HAP-1 (cell line): ENCODE measurements around the gene OLA1.
A peak's percentile ranks its signal among the peaks of the same experiment; 100 is the strongest.
"Not testable (repeated sequence)": the region's sequence is repeated elsewhere in the genome, so short reads cannot be mapped to it uniquely, and the experiment has no call there.

Source experiments
- DNase-seq, 2 experiments: peaks; one replicate each; pipeline ENCODE4 v3.0.0-alpha.2; 2016 to 2020; ENCODE audit warnings: low spot score in 2 of 2
- H3K27me3 ChIP-seq: fragments of 250-450 bp; sonication (Bioruptor Pico); 2 replicates; pipeline ENCODE4 v1.5.1; 2020; ENCODE audit warnings: low read depth, mild to moderate bottlenecking, moderate library complexity
- H3K36me3 ChIP-seq: fragments of 250-450 bp; sonication (Bioruptor Pico); replicated peaks from 2 replicates; pipeline ENCODE4 v1.5.1; 2020; ENCODE audit warnings: mild to moderate bottlenecking
- H3K4me1 ChIP-seq: fragments of 250-450 bp; sonication (Bioruptor Pico); 2 replicates; pipeline ENCODE4 v1.5.1; 2020; ENCODE audit warnings: mild to moderate bottlenecking
- H3K4me3 ChIP-seq: fragments of 250-450 bp; sonication (Bioruptor Pico); 2 replicates; pipeline ENCODE4 v1.5.1; 2020; ENCODE audit warnings: mild to moderate bottlenecking, moderate library complexity
- H3K9me3 ChIP-seq: fragments of 250-450 bp; sonication (Bioruptor Pico); 2 replicates; pipeline ENCODE4 v1.5.1; 2020; ENCODE audit warnings: mild to moderate bottlenecking, moderate library complexity
- in situ Hi-C: fragments of 300-500 bp; cut with MboI; formaldehyde crosslinking; loops from 3 replicates; pipeline ENCODE4 v1.14.3; 2020; ENCODE audit warnings: low sequenced_read_pairs, inconsistent platforms, mixed read lengths

OLA1 gene

DNA sequence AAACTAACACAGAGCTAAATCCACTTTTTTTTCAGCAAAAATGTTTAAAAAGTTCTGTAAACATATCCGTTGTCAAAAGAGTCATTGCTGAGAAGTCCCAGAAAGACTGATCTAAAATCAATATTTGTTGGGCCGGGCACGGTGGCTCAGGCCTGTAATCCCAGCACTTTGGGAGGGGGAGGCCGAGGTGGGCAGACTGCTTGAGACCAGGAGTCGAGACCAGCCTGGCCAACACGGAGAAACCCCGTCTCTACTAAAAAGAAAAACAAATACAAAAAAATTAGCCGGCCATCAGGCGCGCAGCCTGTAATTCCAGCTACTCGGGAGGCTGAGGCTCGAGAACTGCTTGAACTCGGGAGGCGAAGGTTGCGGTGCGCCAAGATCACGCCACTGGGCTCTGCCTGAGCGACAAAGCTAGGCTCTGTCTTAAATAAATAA lies 1.4 kb downstream of the OLA1 start:
- peak in 1 of 2 experiments; percentile 33 for DNase-seq
- Histone ChIP-seq H3K36me3 (peaks cover 34% of the 10 kb centered on the region), H3K4me1 (peaks cover 14% of the 10 kb centered on the region), H3K27me3 (no peaks in the 10 kb centered on the region), H3K9me3 (no peaks in the 10 kb centered on the region), H3K4me3 (peak overlapping the region; percentile 84)
- in situ Hi-C loops: loop anchor here (5.0 kb wide), 1 partner anchor 85 kb away; the partner anchor contains the start of gene SP9

GRCh38 chr2:174245628-174246027 lies 2.7 kb downstream of the OLA1 start:
- not testable (repeated sequence) for H3K27me3 ChIP-seq, H3K4me3 ChIP-seq, DNase-seq, H3K9me3 ChIP-seq
- peaks cover 35% of the 10 kb centered on the region for H3K36me3 ChIP-seq
- in situ Hi-C loops: loop anchor here (5.0 kb wide), 1 partner anchor 87 kb away; the partner anchor contains the start of gene SP9
- H3K4me1 ChIP-seq: peaks cover 14% of the 10 kb centered on the region

DNA sequence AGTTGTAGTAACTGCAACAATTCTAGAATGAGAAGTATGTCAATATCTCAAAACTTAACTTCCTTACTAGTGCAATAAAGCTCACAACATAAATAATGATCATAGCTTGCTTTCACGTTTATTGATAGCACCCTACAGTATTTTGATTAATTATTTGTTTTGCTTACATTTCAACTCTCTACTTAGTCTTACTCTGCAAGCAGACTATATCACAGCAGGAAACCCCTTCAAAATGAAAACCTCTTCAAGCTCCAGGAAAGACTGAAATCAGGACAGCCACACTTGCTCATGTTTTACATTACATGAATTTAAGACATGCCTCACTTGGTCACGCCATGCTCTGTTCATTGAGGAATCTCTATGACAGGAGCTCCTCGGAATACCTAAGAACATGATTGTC lies 3.3 kb downstream of the OLA1 start:
- H3K4me1 ChIP-seq: peaks cover 14% of the 10 kb centered on the region
- peaks cover 35% of the 10 kb centered on the region for H3K36me3 ChIP-seq
- H3K27me3 ChIP-seq: no peaks in the 10 kb centered on the region
- H3K4me3 ChIP-seq: no peak overlapping the region
- DNase-seq: no peak
- in situ Hi-C loops: loop anchor here (5.0 kb wide), 1 partner anchor 87 kb away; the partner anchor contains the start of gene SP9
- no peaks in the 10 kb centered on the region for H3K9me3 ChIP-seq

GRCh38 chr2:174243812-174244211 lies 4.5 kb downstream of the OLA1 start:
- no peak for DNase-seq
- H3K36me3 ChIP-seq: peaks cover 35% of the 10 kb centered on the region
- H3K9me3 ChIP-seq: no peaks in the 10 kb centered on the region
- no peak overlapping the region for H3K4me3 ChIP-seq
- H3K27me3 ChIP-seq: no peaks in the 10 kb centered on the region
- in situ Hi-C loops: no loop called here
- peaks cover 11% of the 10 kb centered on the region for H3K4me1 ChIP-seq

- in situ Hi-C loops: no loop called here
- peaks cover 8% of the 10 kb centered on the region for H3K4me1 ChIP-seq
- no peak overlapping the region for H3K4me3 ChIP-seq
- H3K9me3 ChIP-seq: no peaks in the 10 kb centered on the region
- H3K27me3 ChIP-seq: no peaks in the 10 kb centered on the region
- no peak for DNase-seq
- peaks cover 29% of the 10 kb centered on the region for H3K36me3 ChIP-seq
These were observed 8.2 kb downstream of the OLA1 start for GRCh38 chr2:174240097-174240496.

GRCh38 chr2:174236429-174236828 lies 11.9 kb downstream of the OLA1 start:
- no peak for DNase-seq
- Histone ChIP-seq H3K27me3 (no peaks in the 10 kb centered on the region), H3K4me3 (no peak overlapping the region), H3K9me3 (no peaks in the 10 kb centered on the region), H3K36me3 (peaks cover 3% of the 10 kb centered on the region), H3K4me1 (peaks cover 7% of the 10 kb centered on the region)
- in situ Hi-C loops: no loop called here

DNA sequence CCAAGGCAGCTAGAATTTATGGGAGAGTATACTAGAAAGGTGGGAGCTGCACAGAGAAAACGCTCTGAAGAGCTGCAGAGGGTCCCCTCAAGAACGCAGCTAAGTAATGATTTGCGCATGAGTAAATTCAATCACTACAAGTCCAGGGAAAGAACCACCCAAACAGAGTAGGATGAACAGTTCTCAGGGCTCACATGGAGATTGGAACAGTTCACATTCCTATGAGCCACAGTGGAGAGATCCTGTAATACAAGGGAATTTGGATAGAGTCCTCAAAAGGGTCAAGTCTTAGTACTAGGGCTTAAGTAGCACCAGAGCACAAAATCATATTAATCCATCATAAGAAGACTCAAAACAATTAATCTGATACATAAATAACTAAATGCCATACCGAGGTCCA lies 12.7 kb downstream of the OLA1 start:
- H3K4me1 ChIP-seq: peaks cover 7% of the 10 kb centered on the region

GRCh38 chr2:174233771-174234275 lies 14.5 kb downstream of the OLA1 start:
- H3K9me3 ChIP-seq: no peaks in the 10 kb centered on the region
- in situ Hi-C loops: no loop called here
- DNase-seq: no peak
- no peak overlapping the region for H3K4me3 ChIP-seq
- peaks cover 7% of the 10 kb centered on the region for H3K4me1 ChIP-seq
- H3K27me3 ChIP-seq: no peaks in the 10 kb centered on the region
- H3K36me3 ChIP-seq: peaks cover 3% of the 10 kb centered on the region

More for the DNA sequence above, 12.7 kb downstream of the OLA1 start:
- no peak for DNase-seq
- Histone ChIP-seq H3K27me3 (no peaks in the 10 kb centered on the region), H3K36me3 (peaks cover 3% of the 10 kb centered on the region), H3K4me3 (no peak overlapping the region), H3K9me3 (no peaks in the 10 kb centered on the region)
- in situ Hi-C loops: no loop called here

DNA sequence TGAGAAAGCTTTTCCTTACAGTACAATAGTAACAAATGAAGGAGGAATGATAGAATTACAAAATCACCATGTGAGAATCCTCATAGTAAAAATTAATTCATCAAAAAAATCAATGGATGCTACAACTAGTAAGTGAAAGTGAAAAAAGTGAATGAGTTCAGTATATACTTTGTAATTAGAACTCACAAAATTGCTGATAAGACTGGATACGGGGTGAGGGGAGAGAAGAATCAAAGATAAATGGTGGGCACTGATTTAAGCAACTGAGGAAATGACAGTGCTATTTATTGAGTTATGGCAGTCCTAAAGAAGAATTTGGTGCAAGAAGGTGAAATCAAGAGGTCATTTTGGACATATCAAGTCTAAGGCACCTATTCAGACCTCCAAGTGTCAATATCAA lies 20.6 kb downstream of the OLA1 start:
- no peak overlapping the region for H3K4me3 ChIP-seq
- H3K36me3 ChIP-seq: peaks cover 21% of the 10 kb centered on the region
- no peak for DNase-seq
- no peaks in the 10 kb centered on the region for H3K9me3 ChIP-seq
- H3K27me3 ChIP-seq: no peaks in the 10 kb centered on the region
- H3K4me1 ChIP-seq: no peaks in the 10 kb centered on the region
- in situ Hi-C loops: no loop called here

GRCh38 chr2:174224665-174225288 lies 23.6 kb downstream of the OLA1 start:
- DNase-seq: no peak
- no peak overlapping the region for H3K4me3 ChIP-seq
- no peaks in the 10 kb centered on the region for H3K4me1 ChIP-seq
- in situ Hi-C loops: no loop called here
- H3K27me3 ChIP-seq: no peaks in the 10 kb centered on the region
- H3K9me3 ChIP-seq: no peaks in the 10 kb centered on the region
- H3K36me3 ChIP-seq: peaks cover 29% of the 10 kb centered on the region

- Histone ChIP-seq H3K4me1 (no peaks in the 10 kb centered on the region), H3K4me3 (no peak overlapping the region), H3K27me3 (no peaks in the 10 kb centered on the region), H3K36me3 (peaks cover 29% of the 10 kb centered on the region), H3K9me3 (no peaks in the 10 kb centered on the region)
- DNase-seq: no peak
- in situ Hi-C loops: no loop called here
These were observed 24.2 kb downstream of the OLA1 start for GRCh38 chr2:174224125-174224524.

DNA sequence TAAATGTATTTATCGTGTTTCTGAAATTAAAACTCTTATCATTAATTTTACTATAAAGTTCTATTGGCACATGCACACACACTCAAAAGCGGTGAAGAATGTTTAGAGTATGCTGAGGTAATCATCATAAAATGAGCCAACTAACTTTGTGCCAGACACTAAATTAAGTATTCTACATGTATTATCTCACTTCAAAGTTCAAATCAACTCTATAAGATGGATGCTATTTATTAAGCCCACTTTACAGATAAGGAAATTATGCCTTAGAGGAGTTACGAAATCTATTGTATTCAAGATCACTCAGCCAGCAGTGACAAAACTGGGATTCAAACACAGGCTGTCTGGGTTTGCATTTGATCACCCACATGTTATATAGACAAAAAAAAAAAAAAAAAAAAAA lies 24.9 kb downstream of the OLA1 start:
- in situ Hi-C loops: no loop called here
- Histone ChIP-seq H3K4me3 (no peak overlapping the region), H3K36me3 (peaks cover 27% of the 10 kb centered on the region), H3K27me3 (no peaks in the 10 kb centered on the region), H3K4me1 (peaks cover 1% of the 10 kb centered on the region), H3K9me3 (no peaks in the 10 kb centered on the region)
- DNase-seq: no peak

- Histone ChIP-seq H3K4me3 (no peak overlapping the region), H3K9me3 (no peaks in the 10 kb centered on the region), H3K27me3 (no peaks in the 10 kb centered on the region), H3K36me3 (peaks cover 21% of the 10 kb centered on the region), H3K4me1 (peaks cover 12% of the 10 kb centered on the region)
- no peak for DNase-seq
- in situ Hi-C loops: no loop called here
These were observed 26.2 kb downstream of the OLA1 start for GRCh38 chr2:174222154-174222553.

DNA sequence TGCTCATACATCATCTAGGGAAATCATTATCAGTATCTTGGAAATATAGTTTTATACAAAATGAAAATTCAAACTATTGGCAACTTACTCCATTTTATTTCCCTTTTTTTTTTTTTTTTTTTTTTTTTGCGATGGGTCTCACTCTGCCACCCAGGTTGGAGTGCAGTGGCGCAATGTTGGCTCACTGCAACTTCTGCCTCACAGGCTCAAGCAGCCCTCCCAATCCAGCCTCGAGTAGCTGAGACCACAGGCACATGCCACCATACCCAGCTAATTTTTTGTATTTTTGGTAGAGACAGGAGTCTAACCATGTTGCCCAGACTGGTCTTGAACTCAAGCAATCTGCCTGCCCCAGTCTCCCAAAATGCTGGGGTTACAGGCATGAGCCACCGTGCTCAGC lies 29.0 kb downstream of the OLA1 start:
- no peaks in the 10 kb centered on the region for H3K9me3 ChIP-seq
- H3K36me3 ChIP-seq: peaks cover 17% of the 10 kb centered on the region
- no peak overlapping the region for H3K4me3 ChIP-seq
- DNase-seq: no peak
- in situ Hi-C loops: no loop called here
- peaks cover 12% of the 10 kb centered on the region for H3K4me1 ChIP-seq
- H3K27me3 ChIP-seq: no peaks in the 10 kb centered on the region
